OCI-LY7 (cell line): ENCODE measurements around the gene PTAFR.

Experiments
- CTCF ChIP-seq: fragments of 200-600 bp; sonication (generic); conservative IDR thresholded peaks from 2 replicates; pipeline ENCODE4 v1.5.1; 2014; ENCODE audit warnings: mild to moderate bottlenecking, antibody characterized with exemption, low read length, moderate library complexity, mixed read lengths
- EZH2phosphoT487 ChIP-seq: fragments of 200-600 bp; sonication (generic); IDR thresholded peaks from 2 replicates; pipeline ENCODE4 v1.6.1; 2018; ENCODE audit warnings: low read depth, borderline replicate concordance, mild to moderate bottlenecking, mixed run types, antibody characterized with exemption, low read length, moderate library complexity, mixed read lengths

GRCh38 chr1:28136922-28137613 is 39.4 kb downstream of the PTAFR start:
- TF ChIP-seq CTCF (no peak), EZH2phosphoT487 (no peak)
